ENCODE data around the gene TRIP10. TPM values are rescaled to one million over a fixed set of nuclear protein-coding genes. Genes with fewer than 3 reads are reported as not detected.
A peak's percentile ranks its signal among the peaks of the same experiment; 100 is the strongest.
"Not testable (repeated sequence)": the region's sequence is repeated elsewhere in the genome, so short reads cannot be mapped to it uniquely, and the experiment has no call there.

The TRIP10 gene
- total RNA-seq, 1 experiment from 2014 or later: 45.6 TPM

- peak; percentile 9 for DNase-seq (ENCODE audit: low read depth)
Measured at GRCh38 chr19:6739883-6740588, 556 bp downstream of the TRIP10 start.

GRCh38 chr19:6740589-6741343 lies 1.3 kb downstream of the TRIP10 start:
- peak; percentile 49 for DNase-seq (ENCODE audit: low read depth)

GRCh38 chr19:6743066-6743465 lies 3.6 kb downstream of the TRIP10 start:
- DNase-seq (ENCODE audit: low read depth): no peak

GRCh38 chr19:6743714-6744380 lies 4.4 kb downstream of the TRIP10 start:
- no peak for DNase-seq (ENCODE audit: low read depth)

- DNase-seq (ENCODE audit: low read depth): peak; percentile 71
Measured at GRCh38 chr19:6744381-6745301, 5.2 kb downstream of the TRIP10 start.

- DNase-seq (ENCODE audit: low read depth): no peak
Measured at GRCh38 chr19:6745965-6746364, 6.5 kb downstream of the TRIP10 start.

GRCh38 chr19:6748543-6748942 lies 9.1 kb downstream of the TRIP10 start:
- DNase-seq (ENCODE audit: low read depth): not testable (repeated sequence)

- DNase-seq (ENCODE audit: low read depth): no peak
Measured at GRCh38 chr19:6750062-6750461, 10.6 kb downstream of the TRIP10 start.

GRCh38 chr19:6751189-6751588 lies 11.7 kb downstream of the TRIP10 start:
- no peak for DNase-seq (ENCODE audit: low read depth)

- DNase-seq (ENCODE audit: low read depth): no peak
Measured at GRCh38 chr19:6752256-6753177, 13.0 kb downstream of the TRIP10 start.

GRCh38 chr19:6753178-6754031 lies 13.9 kb downstream of the TRIP10 start:
- peak; percentile 40 for DNase-seq (ENCODE audit: low read depth)

GRCh38 chr19:6754136-6754535 lies 14.7 kb downstream of the TRIP10 start:
- no peak for DNase-seq (ENCODE audit: low read depth)

GRCh38 chr19:6754653-6755463 lies 15.4 kb downstream of the TRIP10 start:
- DNase-seq (ENCODE audit: low read depth): no peak

GRCh38 chr19:6760606-6761005 lies 21.1 kb downstream of the TRIP10 start:
- DNase-seq (ENCODE audit: low read depth): no peak

- DNase-seq (ENCODE audit: low read depth): peak; percentile 19
Measured at GRCh38 chr19:6761053-6761676, 21.7 kb downstream of the TRIP10 start.

GRCh38 chr19:6762253-6762797 lies 22.8 kb downstream of the TRIP10 start:
- not testable (repeated sequence) for DNase-seq (ENCODE audit: low read depth)

- no peak for DNase-seq (ENCODE audit: low read depth)
Measured at GRCh38 chr19:6765738-6766356, 26.4 kb downstream of the TRIP10 start.
